HL-60 (cell line): ENCODE results near the gene TP53TG5.

ENCODE experiments used
- DNase-seq, 2 experiments: peaks; one replicate each; pipeline ENCODE4 v3.0.0-alpha.2; 2010 to 2020; ENCODE audit warnings: low read depth in 1 of 2, low spot score in 1 of 2
- H3K27ac ChIP-seq: fragments of 250-450 bp; sonication (Bioruptor Pico); replicated peaks from 2 replicates; pipeline ENCODE4 v1.5.1; 2020; ENCODE audit warnings: mild to moderate bottlenecking, moderate library complexity
- H3K27me3 ChIP-seq: fragments of 250-450 bp; sonication (Bioruptor Pico); 2 replicates; pipeline ENCODE4 v1.5.1; 2021; ENCODE audit warnings: mild to moderate bottlenecking, moderate library complexity; ENCODE audit not compliant: insufficient read depth, poor library complexity, severe bottlenecking
- H3K4me3 ChIP-seq: replicated peaks from 2 replicates; pipeline ENCODE4 v1.5.1; 2011; ENCODE audit warnings: mild to moderate bottlenecking, control low read depth, low read length; ENCODE audit not compliant: insufficient read depth
- CTCF ChIP-seq: IDR thresholded peaks from one replicate; pipeline ENCODE4 v1.5.1; 2011; ENCODE audit warnings: low read length, control low read depth, inconsistent platforms; ENCODE audit not compliant: insufficient read depth
- GABPA ChIP-seq: IDR thresholded peaks from 2 replicates; pipeline ENCODE4 v1.6.1; 2012; ENCODE audit warnings: low read depth
- POLR2AphosphoS5 ChIP-seq: IDR thresholded peaks from 2 replicates; pipeline ENCODE4 v1.6.1; 2012; ENCODE audit warnings: low read depth
- REST ChIP-seq: IDR thresholded peaks from 2 replicates; pipeline ENCODE4 v1.6.1; 2012; ENCODE audit warnings: low read depth; ENCODE audit not compliant: insufficient replicate concordance
- SPI1 ChIP-seq: IDR thresholded peaks from 2 replicates; pipeline ENCODE4 v1.6.1; 2012; ENCODE audit warnings: low read depth, mild to moderate bottlenecking, borderline replicate concordance

TP53TG5 gene

GRCh38 chr20:45392733-45393132 is 14.6 kb upstream of the TP53TG5 start:
- H3K4me3 ChIP-seq: no peak overlapping the region
- DNase-seq: no peak
- H3K27ac ChIP-seq: no peak overlapping the region
- H3K27me3 ChIP-seq: no peaks in the 10 kb centered on the region
- TF ChIP-seq SPI1: no peak
- TF ChIP-seq CTCF: no peak
- TF ChIP-seq GABPA: no peak
- TF ChIP-seq REST: no peak
- no peak for TF ChIP-seq POLR2AphosphoS5

- DNase-seq: no peak
- no peak overlapping the region for H3K27ac ChIP-seq
- TF ChIP-seq REST: no peak
- no peak for TF ChIP-seq SPI1
- no peaks in the 10 kb centered on the region for H3K27me3 ChIP-seq
- H3K4me3 ChIP-seq: no peak overlapping the region
Measured at GRCh38 chr20:45391559-45391958, 13.4 kb upstream of the TP53TG5 start.

GRCh38 chr20:45390931-45391330 is 12.8 kb upstream of the TP53TG5 start:
- no peak overlapping the region for H3K4me3 ChIP-seq
- no peaks in the 10 kb centered on the region for H3K27me3 ChIP-seq
- no peak for DNase-seq
- no peak overlapping the region for H3K27ac ChIP-seq
- TF ChIP-seq CTCF (no peak), SPI1 (no peak), REST (no peak), GABPA (no peak), POLR2AphosphoS5 (no peak)

- Histone ChIP-seq H3K4me3 (no peak overlapping the region), H3K27me3 (no peaks in the 10 kb centered on the region), H3K27ac (no peak overlapping the region)
- TF ChIP-seq REST: no peak
- TF ChIP-seq POLR2AphosphoS5: no peak
- no peak for TF ChIP-seq GABPA
- no peak for TF ChIP-seq SPI1
- no peak for TF ChIP-seq CTCF
- DNase-seq: no peak
Measured at GRCh38 chr20:45387274-45387673, 9.1 kb upstream of the TP53TG5 start.
